ENCODE data around the gene L3MBTL1.
"Not testable (repeated sequence)": the region's sequence is repeated elsewhere in the genome, so short reads cannot be mapped to it uniquely, and the experiment has no call there.

L3MBTL1 gene

GRCh38 chr20:43559147-43559987 lies 51.9 kb downstream of the L3MBTL1 start:
- DNase-seq (ENCODE audit: low read depth in 2 of 2): no peak

- DNase-seq (ENCODE audit: low read depth in 2 of 2): no peak
Measured at GRCh38 chr20:43560974-43561373, 53.5 kb downstream of the L3MBTL1 start.

- DNase-seq (ENCODE audit: low read depth in 2 of 2): no peak
Measured at GRCh38 chr20:43563429-43563828, 55.9 kb downstream of the L3MBTL1 start.

- DNase-seq (ENCODE audit: low read depth in 2 of 2): no peak
Measured at GRCh38 chr20:43563991-43564390, 56.5 kb downstream of the L3MBTL1 start.

- no peak for DNase-seq (ENCODE audit: low read depth in 2 of 2)
Measured at GRCh38 chr20:43564455-43564854, 57.0 kb downstream of the L3MBTL1 start.

GRCh38 chr20:43564993-43565757 lies 57.7 kb downstream of the L3MBTL1 start:
- DNase-seq (ENCODE audit: low read depth in 2 of 2): no peak

- DNase-seq (ENCODE audit: low read depth in 2 of 2): no peak
Measured at GRCh38 chr20:43565758-43566104, 58.2 kb downstream of the L3MBTL1 start.

- DNase-seq (ENCODE audit: low read depth in 2 of 2): no peak
Measured at GRCh38 chr20:43567477-43567876, 60.0 kb downstream of the L3MBTL1 start.

- no peak for DNase-seq (ENCODE audit: low read depth in 2 of 2)
Measured at GRCh38 chr20:43568706-43569105, 61.2 kb downstream of the L3MBTL1 start.

GRCh38 chr20:43569282-43569681 lies 61.8 kb downstream of the L3MBTL1 start:
- DNase-seq (ENCODE audit: low read depth in 2 of 2): no peak

- DNase-seq (ENCODE audit: low read depth in 2 of 2): no peak
Measured at GRCh38 chr20:43570496-43570895, 63.0 kb downstream of the L3MBTL1 start.

- DNase-seq (ENCODE audit: low read depth in 2 of 2): no peak
Measured at GRCh38 chr20:43571310-43571709, 63.8 kb downstream of the L3MBTL1 start.

- DNase-seq (ENCODE audit: low read depth in 2 of 2): no peak
Measured at GRCh38 chr20:43571771-43572170, 64.3 kb downstream of the L3MBTL1 start.

- DNase-seq (ENCODE audit: low read depth in 2 of 2): no peak
Measured at GRCh38 chr20:43572891-43573290, 65.4 kb downstream of the L3MBTL1 start.

GRCh38 chr20:43576108-43576507 lies 68.6 kb downstream of the L3MBTL1 start:
- DNase-seq (ENCODE audit: low read depth in 2 of 2): no peak

GRCh38 chr20:43579861-43580793 lies 72.6 kb downstream of the L3MBTL1 start:
- DNase-seq (ENCODE audit: low read depth in 2 of 2): no peak

- no peak for DNase-seq (ENCODE audit: low read depth in 2 of 2)
Measured at GRCh38 chr20:43583133-43583864, 75.8 kb downstream of the L3MBTL1 start.

GRCh38 chr20:43583982-43584432 lies 76.5 kb downstream of the L3MBTL1 start:
- DNase-seq (ENCODE audit: low read depth in 2 of 2): no peak

- DNase-seq (ENCODE audit: low read depth in 2 of 2): no peak
Measured at GRCh38 chr20:43584448-43585136, 77.1 kb downstream of the L3MBTL1 start.

GRCh38 chr20:43586641-43587040 lies 79.1 kb downstream of the L3MBTL1 start:
- DNase-seq (ENCODE audit: low read depth in 2 of 2): no peak

GRCh38 chr20:43588526-43588925 lies 81.0 kb downstream of the L3MBTL1 start:
- not testable (repeated sequence) for DNase-seq (ENCODE audit: low read depth in 2 of 2)
